SU-DHL-6 (cell line): ENCODE results near the gene SMPDL3B.

Source experiments
- H2AFZ ChIP-seq: fragments of 200-600 bp; sonication (generic); 2 replicates; pipeline ENCODE4 v1.6.1; 2014; ENCODE audit warnings: low read depth, mild to moderate bottlenecking, moderate library complexity, mixed read lengths, antibody characterized with exemption, low read length; ENCODE audit not compliant: severe bottlenecking
- H3F3A ChIP-seq: fragments of 200-600 bp; shearing (Covaris generic); 2 replicates; pipeline ENCODE4 v1.6.0; 2016; ENCODE audit warnings: antibody characterized with exemption, mild to moderate bottlenecking; ENCODE audit not compliant: insufficient read depth
- H3K27ac ChIP-seq: fragments of 200-600 bp; sonication (generic); 2 replicates; pipeline ENCODE4 v1.5.1; 2016; ENCODE audit warnings: low read depth, mild to moderate bottlenecking, low read length, moderate library complexity, mixed read lengths
- H3K27me3 ChIP-seq: fragments of 200-600 bp; sonication (generic), shearing (Covaris generic); 2 replicates; pipeline ENCODE4 v1.6.0; 2014; ENCODE audit warnings: mild to moderate bottlenecking, low read length
- H3K36me3 ChIP-seq: fragments of 200-600 bp; sonication (generic); 2 replicates; pipeline ENCODE4 v1.6.1; 2014; ENCODE audit warnings: mild to moderate bottlenecking, low read length, mixed read lengths
- H3K4me2 ChIP-seq: fragments of 300-600, 200-600 bp; shearing (Covaris generic), sonication (generic); 2 replicates; pipeline ENCODE4 v1.6.0; 2014; ENCODE audit warnings: low read length, low read depth, mild to moderate bottlenecking; ENCODE audit not compliant: poor library complexity, severe bottlenecking
- H3K4me3 ChIP-seq: fragments of 200-600 bp; sonication (generic); 2 replicates; pipeline ENCODE4 v1.5.1; 2014; ENCODE audit warnings: antibody characterized with exemption, low read length, mild to moderate bottlenecking, mixed read lengths; ENCODE audit not compliant: insufficient read depth, poor library complexity, severe bottlenecking
- H3K79me2 ChIP-seq: fragments of 200-600 bp; sonication (generic); 2 replicates; pipeline ENCODE4 v1.6.1; 2014; ENCODE audit warnings: mild to moderate bottlenecking, low read length, moderate library complexity; ENCODE audit not compliant: insufficient read depth
- H3K9ac ChIP-seq: fragments of 200-600 bp; sonication (generic); 2 replicates; pipeline ENCODE4 v1.7.0; 2014; ENCODE audit warnings: mild to moderate bottlenecking, low read length
- H3K9me2 ChIP-seq: fragments of 200-600 bp; sonication (generic); replicated peaks from 2 replicates; pipeline ENCODE4 v1.6.1; 2014; ENCODE audit warnings: low read length; ENCODE audit not compliant: insufficient read depth
- H3K9me3 ChIP-seq: fragments of 200-600 bp; sonication (generic); 2 replicates; pipeline ENCODE4 v1.6.1; 2014; ENCODE audit warnings: low read length, mixed read lengths; ENCODE audit not compliant: insufficient read depth
- H4K20me1 ChIP-seq: fragments of 200-600 bp; sonication (generic); 2 replicates; pipeline ENCODE4 v1.6.1; 2014; ENCODE audit warnings: low read depth, mild to moderate bottlenecking, antibody characterized with exemption, low read length, moderate library complexity, mixed read lengths
- EZH2phosphoT487 ChIP-seq: fragments of 200-600 bp; sonication (generic), shearing (Covaris generic); conservative IDR thresholded peaks from 2 replicates; pipeline ENCODE4 v1.6.1; 2018; ENCODE audit warnings: mild to moderate bottlenecking, antibody characterized with exemption, low read length, moderate library complexity, mixed read lengths
- TF ChIP-seq, protein P1 (sequence below): fragments of 200-600 bp; sonication (generic); IDR thresholded peaks from one replicate; pipeline ENCODE4 v1.5.1; 2017; ENCODE audit warnings: antibody characterized with exemption, mild to moderate bottlenecking, low read length, moderate library complexity; ENCODE audit not compliant: insufficient read depth, poor library complexity, severe bottlenecking

Gene SMPDL3B

DNA sequence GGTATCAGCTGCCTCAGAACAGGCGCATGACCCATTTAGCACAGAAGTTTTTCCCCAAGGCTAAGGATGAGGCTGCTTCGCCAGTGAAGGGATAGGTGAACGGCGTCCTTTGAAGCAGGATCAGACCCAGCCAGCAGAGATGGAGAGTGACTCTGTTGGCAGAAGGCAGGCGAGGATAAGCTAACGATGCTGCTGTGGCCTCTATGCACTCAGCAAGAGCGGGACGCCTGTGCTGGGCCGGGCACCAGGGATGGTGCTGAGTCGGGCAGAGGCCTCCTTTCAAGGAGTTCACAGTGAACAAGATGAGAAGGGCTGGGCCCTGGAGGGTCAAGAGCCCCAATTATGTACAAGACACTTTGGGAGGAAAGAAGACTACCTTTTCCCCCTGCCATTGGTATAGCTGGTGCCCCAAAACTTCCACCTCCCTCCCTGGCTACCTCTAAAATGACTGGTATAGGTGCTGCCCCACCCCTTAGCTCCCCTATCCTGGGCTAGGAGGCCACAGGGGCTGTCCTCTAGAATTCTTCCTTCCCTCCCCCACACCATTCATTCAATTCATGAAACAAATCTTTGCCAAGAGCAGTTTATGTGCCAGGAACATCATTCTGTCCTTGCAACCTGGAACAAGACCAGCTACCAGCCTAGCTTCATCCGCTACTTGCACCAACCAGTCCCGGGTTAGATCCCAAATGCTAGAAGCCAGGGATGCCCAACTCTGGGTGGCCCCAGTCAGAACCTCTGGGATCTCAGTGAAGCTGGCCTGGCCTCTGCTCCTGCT is 32.5 kb downstream of the SMPDL3B start:
- Histone ChIP-seq H3K9me3 (no peaks in the 10 kb centered on the region), H3K79me2 (no peaks in the 10 kb centered on the region), H3K36me3 (no peaks in the 10 kb centered on the region), H3F3A (peaks cover 4% of the 10 kb centered on the region; the same call in 1 of the 2 replicates), H3K9ac (no peak overlapping the region), H4K20me1 (no peaks in the 10 kb centered on the region), H3K27me3 (no peaks in the 10 kb centered on the region), H3K27ac (no peak overlapping the region), H2AFZ (no peak overlapping the region), H3K4me2 (no peak overlapping the region), H3K9me2 (no peaks in the 10 kb centered on the region), H3K4me3 (no peak overlapping the region)
- TF ChIP-seq, protein P1, sequence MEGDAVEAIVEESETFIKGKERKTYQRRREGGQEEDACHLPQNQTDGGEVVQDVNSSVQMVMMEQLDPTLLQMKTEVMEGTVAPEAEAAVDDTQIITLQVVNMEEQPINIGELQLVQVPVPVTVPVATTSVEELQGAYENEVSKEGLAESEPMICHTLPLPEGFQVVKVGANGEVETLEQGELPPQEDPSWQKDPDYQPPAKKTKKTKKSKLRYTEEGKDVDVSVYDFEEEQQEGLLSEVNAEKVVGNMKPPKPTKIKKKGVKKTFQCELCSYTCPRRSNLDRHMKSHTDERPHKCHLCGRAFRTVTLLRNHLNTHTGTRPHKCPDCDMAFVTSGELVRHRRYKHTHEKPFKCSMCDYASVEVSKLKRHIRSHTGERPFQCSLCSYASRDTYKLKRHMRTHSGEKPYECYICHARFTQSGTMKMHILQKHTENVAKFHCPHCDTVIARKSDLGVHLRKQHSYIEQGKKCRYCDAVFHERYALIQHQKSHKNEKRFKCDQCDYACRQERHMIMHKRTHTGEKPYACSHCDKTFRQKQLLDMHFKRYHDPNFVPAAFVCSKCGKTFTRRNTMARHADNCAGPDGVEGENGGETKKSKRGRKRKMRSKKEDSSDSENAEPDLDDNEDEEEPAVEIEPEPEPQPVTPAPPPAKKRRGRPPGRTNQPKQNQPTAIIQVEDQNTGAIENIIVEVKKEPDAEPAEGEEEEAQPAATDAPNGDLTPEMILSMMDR, result no peak

DNA sequence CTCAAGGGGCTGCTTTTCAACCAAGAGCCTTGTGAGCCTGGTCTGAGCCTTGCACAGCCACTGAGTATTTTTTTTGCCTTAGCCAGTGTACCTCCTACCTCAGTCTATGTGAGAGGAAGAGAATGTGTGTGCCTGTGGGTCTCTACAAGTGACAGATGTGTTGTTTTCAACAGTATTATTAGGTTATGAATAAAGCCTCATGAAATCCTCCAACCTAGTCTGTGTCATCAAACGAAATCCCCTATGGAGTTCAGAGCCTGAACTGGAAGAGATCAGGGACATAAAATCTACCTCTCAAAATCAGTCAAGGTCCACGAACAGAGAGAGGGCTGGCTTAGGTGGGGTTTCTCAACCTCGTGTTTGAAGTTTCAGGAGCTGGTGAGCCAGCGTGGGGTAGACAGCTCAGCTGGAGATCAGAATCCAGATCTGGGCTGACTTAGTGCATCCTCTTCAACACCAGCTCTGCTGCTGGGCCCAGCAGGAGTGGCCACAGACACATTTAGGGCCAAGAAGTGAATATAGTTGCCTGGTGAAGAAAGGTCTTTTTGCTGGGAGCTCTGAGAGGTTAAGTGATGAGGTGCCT is 33.2 kb downstream of the SMPDL3B start:
- Histone ChIP-seq H3K9ac (no peak overlapping the region), H2AFZ (no peak overlapping the region)

GRCh38 chr1:27968692-27969091 is 33.9 kb downstream of the SMPDL3B start:
- H3K36me3 ChIP-seq, result 0 out of 2 replicates have a peak, but pooled peaks cover 4% of the 10 kb centered on the region
- no peak for TF ChIP-seq EZH2phosphoT487
- TF ChIP-seq, protein P1, result no peak
- H3K79me2 ChIP-seq, result no peaks in the 10 kb centered on the region
- no peaks in the 10 kb centered on the region for H4K20me1 ChIP-seq
- H3K27me3 ChIP-seq, result no peaks in the 10 kb centered on the region
- H3K27ac ChIP-seq, result no peak overlapping the region
- no peak overlapping the region for H2AFZ ChIP-seq
- no peaks in the 10 kb centered on the region for H3K9me2 ChIP-seq
- H3K9me3 ChIP-seq, result no peaks in the 10 kb centered on the region
- H3F3A ChIP-seq, result peaks cover 10% of the 10 kb centered on the region; the same call in 1 of the 2 replicates
- H3K9ac ChIP-seq, result no peak overlapping the region
- H3K4me3 ChIP-seq, result no peak overlapping the region
- no peak overlapping the region for H3K4me2 ChIP-seq

More for the DNA sequence above, 33.2 kb downstream of the SMPDL3B start:
- Histone ChIP-seq H4K20me1 (no peaks in the 10 kb centered on the region), H3K4me2 (no peak overlapping the region), H3K27ac (no peak overlapping the region), H3K9me2 (no peaks in the 10 kb centered on the region), H3K36me3 (no peaks in the 10 kb centered on the region), H3K9me3 (no peaks in the 10 kb centered on the region), H3K27me3 (no peaks in the 10 kb centered on the region), H3K4me3 (no peak overlapping the region), H3F3A (peaks cover 8% of the 10 kb centered on the region; the same call in 1 of the 2 replicates), H3K79me2 (no peaks in the 10 kb centered on the region)
- TF ChIP-seq, protein P1, result no peak
- TF ChIP-seq EZH2phosphoT487, result no peak
